ENCODE measurements around the gene PPIA.

DNA sequence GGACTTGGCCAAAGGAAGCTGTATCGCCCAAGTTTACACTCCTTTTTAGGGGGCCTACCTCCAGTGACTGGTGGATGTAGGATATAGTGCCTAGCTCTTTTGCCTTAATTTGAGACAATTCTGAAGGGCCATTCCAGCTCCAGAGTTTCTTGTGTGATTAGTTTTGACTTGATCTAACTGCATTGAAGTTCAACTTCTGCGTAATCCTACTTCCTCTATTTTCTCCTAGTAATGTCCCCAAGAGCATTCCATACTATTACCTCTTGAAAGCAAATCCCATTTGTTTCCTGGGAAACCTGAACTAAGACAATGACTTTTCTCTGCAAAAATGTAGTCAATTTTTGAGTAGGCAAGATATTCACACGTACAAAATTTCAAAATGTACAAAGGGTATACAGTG is 56.1 kb downstream of the PPIA start:
- TF ChIP-seq, protein P1, sequence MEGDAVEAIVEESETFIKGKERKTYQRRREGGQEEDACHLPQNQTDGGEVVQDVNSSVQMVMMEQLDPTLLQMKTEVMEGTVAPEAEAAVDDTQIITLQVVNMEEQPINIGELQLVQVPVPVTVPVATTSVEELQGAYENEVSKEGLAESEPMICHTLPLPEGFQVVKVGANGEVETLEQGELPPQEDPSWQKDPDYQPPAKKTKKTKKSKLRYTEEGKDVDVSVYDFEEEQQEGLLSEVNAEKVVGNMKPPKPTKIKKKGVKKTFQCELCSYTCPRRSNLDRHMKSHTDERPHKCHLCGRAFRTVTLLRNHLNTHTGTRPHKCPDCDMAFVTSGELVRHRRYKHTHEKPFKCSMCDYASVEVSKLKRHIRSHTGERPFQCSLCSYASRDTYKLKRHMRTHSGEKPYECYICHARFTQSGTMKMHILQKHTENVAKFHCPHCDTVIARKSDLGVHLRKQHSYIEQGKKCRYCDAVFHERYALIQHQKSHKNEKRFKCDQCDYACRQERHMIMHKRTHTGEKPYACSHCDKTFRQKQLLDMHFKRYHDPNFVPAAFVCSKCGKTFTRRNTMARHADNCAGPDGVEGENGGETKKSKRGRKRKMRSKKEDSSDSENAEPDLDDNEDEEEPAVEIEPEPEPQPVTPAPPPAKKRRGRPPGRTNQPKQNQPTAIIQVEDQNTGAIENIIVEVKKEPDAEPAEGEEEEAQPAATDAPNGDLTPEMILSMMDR (IDR thresholded peaks at IDR 0.05): no peak
- no peak for TF ChIP-seq POLR2A (IDR thresholded peaks at IDR 0.05)

Data from prostate gland (tissue), 2 donors.